Measurements from ENCODE around the gene SLIRP.
"Not testable (repeated sequence)": the region's sequence is repeated elsewhere in the genome, so short reads cannot be mapped to it uniquely, and the experiment has no call there.

SLIRP gene

GRCh38 chr14:77707724-77708408 lies at the start of gene SLIRP, which contains the start of gene ALKBH1:
SLIRP (plus strand) TSS chr14:77708103; CDS start chr14:77708112, 9 bp downstream.
ALKBH1 (minus strand) TSS chr14:77708023; CDS start chr14:77708004, 19 bp downstream.
- DNase-seq (ENCODE audit: low spot score): peak; percentile 91

GRCh38 chr14:77659831-77660230 lies 48.1 kb upstream of the SLIRP start:
- DNase-seq (ENCODE audit: low spot score): no peak

GRCh38 chr14:77660754-77661153 lies 47.1 kb upstream of the SLIRP start:
- DNase-seq (ENCODE audit: low spot score): no peak

- DNase-seq (ENCODE audit: low spot score): not testable (repeated sequence)
Measured at GRCh38 chr14:77661562-77661961, 46.3 kb upstream of the SLIRP start.

- no peak for DNase-seq (ENCODE audit: low spot score)
Measured at GRCh38 chr14:77663293-77663692, 44.6 kb upstream of the SLIRP start.

- no peak for DNase-seq (ENCODE audit: low spot score)
Measured at GRCh38 chr14:77667331-77667730, 40.6 kb upstream of the SLIRP start.

- DNase-seq (ENCODE audit: low spot score): no peak
Measured at GRCh38 chr14:77673193-77673592, 34.7 kb upstream of the SLIRP start.

GRCh38 chr14:77674931-77675330 lies 33.0 kb upstream of the SLIRP start:
- no peak for DNase-seq (ENCODE audit: low spot score)

GRCh38 chr14:77681196-77682157 lies 26.4 kb upstream of the SLIRP start:
- no peak for DNase-seq (ENCODE audit: low spot score)

- no peak for DNase-seq (ENCODE audit: low spot score)
Measured at GRCh38 chr14:77682158-77682553, 25.7 kb upstream of the SLIRP start.

GRCh38 chr14:77691259-77691658 lies 16.6 kb upstream of the SLIRP start:
- DNase-seq (ENCODE audit: low spot score): no peak

GRCh38 chr14:77707355-77707723 lies 564 bp upstream of the SLIRP start:
- DNase-seq (ENCODE audit: low spot score): peak; percentile 56

- DNase-seq (ENCODE audit: low spot score): peak; percentile 16
Measured at GRCh38 chr14:77708749-77709148, 846 bp downstream of the SLIRP start.

- peak; percentile 90 for DNase-seq (ENCODE audit: low spot score)
Measured at GRCh38 chr14:77709412-77709811, 1.5 kb downstream of the SLIRP start.

GRCh38 chr14:77710364-77710763 lies 2.5 kb downstream of the SLIRP start:
- DNase-seq (ENCODE audit: low spot score): no peak

GRCh38 chr14:77714926-77715325 lies 7.0 kb downstream of the SLIRP start:
- DNase-seq (ENCODE audit: low spot score): no peak

GRCh38 chr14:77717608-77718305 lies 9.9 kb downstream of the SLIRP start:
- DNase-seq (ENCODE audit: low spot score): no peak

- DNase-seq (ENCODE audit: low spot score): no peak
Measured at GRCh38 chr14:77721437-77721836, 13.5 kb downstream of the SLIRP start.

GRCh38 chr14:77722301-77722700 lies 14.4 kb downstream of the SLIRP start:
- DNase-seq (ENCODE audit: low spot score): no peak

- no peak for DNase-seq (ENCODE audit: low spot score)
Measured at GRCh38 chr14:77730976-77731497, 23.1 kb downstream of the SLIRP start.

GRCh38 chr14:77738559-77739250 lies 30.8 kb downstream of the SLIRP start:
- no peak for DNase-seq (ENCODE audit: low spot score)

GRCh38 chr14:77741438-77741837 lies 33.5 kb downstream of the SLIRP start:
- DNase-seq (ENCODE audit: low spot score): no peak
